ENCODE results near the gene DPH5. TPM values are rescaled to one million over a fixed set of nuclear protein-coding genes. Genes with fewer than 3 reads are reported as not detected.

The DPH5 gene, protein sequence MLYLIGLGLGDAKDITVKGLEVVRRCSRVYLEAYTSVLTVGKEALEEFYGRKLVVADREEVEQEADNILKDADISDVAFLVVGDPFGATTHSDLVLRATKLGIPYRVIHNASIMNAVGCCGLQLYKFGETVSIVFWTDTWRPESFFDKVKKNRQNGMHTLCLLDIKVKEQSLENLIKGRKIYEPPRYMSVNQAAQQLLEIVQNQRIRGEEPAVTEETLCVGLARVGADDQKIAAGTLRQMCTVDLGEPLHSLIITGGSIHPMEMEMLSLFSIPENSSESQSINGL
- total RNA-seq, result 10 to 100 TPM; 17.1 to 22.9 (median 19.9) TPM
- total RNA-seq (2013), result 53.5 TPM

- Histone ChIP-seq H3K27ac (ENCODE audit: low read length) (peak within 1 kb of the TSS; percentile 61), H3K36me3 (ENCODE audit: control insufficient read depth, insufficient read depth, low read length) (peaks cover 3% of the 10 kb centered on the region), H3K27me3 (ENCODE audit: control insufficient read depth, insufficient read depth, low read length) (no peaks in the 10 kb centered on the region), H3K9me3 (ENCODE audit: control insufficient read depth, insufficient read depth, low read length) (no peaks in the 10 kb centered on the region), H3K4me3 (ENCODE audit: low read length) (peak within 1 kb of the TSS; percentile 66), H3K4me1 (ENCODE audit: control insufficient read depth, insufficient read depth, low read length) (peaks cover 9% of the 10 kb centered on the region)
- WGBS (ENCODE audit: insufficient coverage), result 0% methylated on average over 37 of the region's 37 CpGs
- TF ChIP-seq, protein P1, sequence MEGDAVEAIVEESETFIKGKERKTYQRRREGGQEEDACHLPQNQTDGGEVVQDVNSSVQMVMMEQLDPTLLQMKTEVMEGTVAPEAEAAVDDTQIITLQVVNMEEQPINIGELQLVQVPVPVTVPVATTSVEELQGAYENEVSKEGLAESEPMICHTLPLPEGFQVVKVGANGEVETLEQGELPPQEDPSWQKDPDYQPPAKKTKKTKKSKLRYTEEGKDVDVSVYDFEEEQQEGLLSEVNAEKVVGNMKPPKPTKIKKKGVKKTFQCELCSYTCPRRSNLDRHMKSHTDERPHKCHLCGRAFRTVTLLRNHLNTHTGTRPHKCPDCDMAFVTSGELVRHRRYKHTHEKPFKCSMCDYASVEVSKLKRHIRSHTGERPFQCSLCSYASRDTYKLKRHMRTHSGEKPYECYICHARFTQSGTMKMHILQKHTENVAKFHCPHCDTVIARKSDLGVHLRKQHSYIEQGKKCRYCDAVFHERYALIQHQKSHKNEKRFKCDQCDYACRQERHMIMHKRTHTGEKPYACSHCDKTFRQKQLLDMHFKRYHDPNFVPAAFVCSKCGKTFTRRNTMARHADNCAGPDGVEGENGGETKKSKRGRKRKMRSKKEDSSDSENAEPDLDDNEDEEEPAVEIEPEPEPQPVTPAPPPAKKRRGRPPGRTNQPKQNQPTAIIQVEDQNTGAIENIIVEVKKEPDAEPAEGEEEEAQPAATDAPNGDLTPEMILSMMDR (IDR thresholded peaks at IDR 0.05), result no peak
- H3K27ac Mint-ChIP-seq, result peak within 1 kb of the TSS; percentile 90 to 94
- H3K27me3 Mint-ChIP-seq (ENCODE audit: low read depth in 2 of 2), result no peaks in the 10 kb centered on the region
- peak within 1 kb of the TSS; percentile 75 for H3K4me3 Mint-ChIP-seq
- peaks cover 31 to 43% of the 10 kb centered on the region in 2 donors for H3K4me1 Mint-ChIP-seq
- intact Hi-C loops (cut with micrococcal nuclease), result loop anchor here (2.0 to 5.0 kb wide), 4 partner anchors 99 to 261 kb away; partner anchors contain the start of gene SLC30A7
- no peaks in the 10 kb centered on the region for H3K36me3 Mint-ChIP-seq
- peak; percentile 80 to 90 for DNase-seq
- no peaks in the 10 kb centered on the region for H3K9me3 Mint-ChIP-seq
- ATAC-seq, result peak; percentile 98 to 100 (median 99)
Observed at GRCh38 chr1:101025657-101026429, at the start of gene DPH5. Gene DPH5, minus strand, starts transcription at chr1:101025784. Its CDS starts 341 bp downstream, at chr1:101025443.

GRCh38 chr1:101073836-101074235 lies 48.3 kb upstream of the DPH5 start:
- Histone ChIP-seq H3K27me3 (ENCODE audit: control insufficient read depth, insufficient read depth, low read length) (no peaks in the 10 kb centered on the region), H3K36me3 (ENCODE audit: control insufficient read depth, insufficient read depth, low read length) (peaks cover 10% of the 10 kb centered on the region), H3K27ac (ENCODE audit: low read length) (no peak overlapping the region), H3K4me3 (ENCODE audit: low read length) (no peak overlapping the region), H3K4me1 (ENCODE audit: control insufficient read depth, insufficient read depth, low read length) (no peaks in the 10 kb centered on the region), H3K9me3 (ENCODE audit: control insufficient read depth, insufficient read depth, low read length) (no peaks in the 10 kb centered on the region)
- H3K4me3 Mint-ChIP-seq, result no peak overlapping the region
- DNase-seq (no peak), ATAC-seq (no peak)
- no peak overlapping the region for H3K27ac Mint-ChIP-seq
- TF ChIP-seq, protein P1 (IDR thresholded peaks at IDR 0.05), result no peak
- no peaks in the 10 kb centered on the region for H3K9me3 Mint-ChIP-seq
- H3K36me3 Mint-ChIP-seq, result no peaks in the 10 kb centered on the region
- intact Hi-C loops (cut with micrococcal nuclease), result no loop called here
- no peaks in the 10 kb centered on the region for H3K27me3 Mint-ChIP-seq (ENCODE audit: low read depth in 2 of 2)
- no CpG with 5 or more reads among the region's 2 CpGs for whole genome bisulfite sequencing (ENCODE audit: insufficient coverage)
- H3K4me1 Mint-ChIP-seq, result peaks cover 0 to under 1% of the 10 kb centered on the region in 2 donors

- no peaks in the 10 kb centered on the region for H3K27me3 Mint-ChIP-seq (ENCODE audit: low read depth in 2 of 2)
- DNase-seq, result no peak
- peak in 1 of 3 donors; percentile 53 for ATAC-seq
- TF ChIP-seq, protein P1 (IDR thresholded peaks at IDR 0.05), result no peak
- Histone ChIP-seq H3K27ac (ENCODE audit: low read length) (no peak overlapping the region), H3K27me3 (ENCODE audit: control insufficient read depth, insufficient read depth, low read length) (no peaks in the 10 kb centered on the region), H3K9me3 (ENCODE audit: control insufficient read depth, insufficient read depth, low read length) (no peaks in the 10 kb centered on the region), H3K4me1 (ENCODE audit: control insufficient read depth, insufficient read depth, low read length) (peaks cover 4% of the 10 kb centered on the region), H3K4me3 (ENCODE audit: low read length) (no peak overlapping the region), H3K36me3 (ENCODE audit: control insufficient read depth, insufficient read depth, low read length) (peaks cover 5% of the 10 kb centered on the region)
- H3K4me1 Mint-ChIP-seq, result peaks cover 2% of the 10 kb centered on the region in 2 donors
- WGBS (ENCODE audit: insufficient coverage), result 31% methylated on average over 1 of the region's 1 CpG
- H3K9me3 Mint-ChIP-seq, result no peaks in the 10 kb centered on the region
- intact Hi-C loops (cut with micrococcal nuclease), result no loop called here
- H3K4me3 Mint-ChIP-seq, result no peak overlapping the region
- no peaks in the 10 kb centered on the region for H3K36me3 Mint-ChIP-seq
- no peak overlapping the region for H3K27ac Mint-ChIP-seq
Observed at GRCh38 chr1:101071470-101071891, 45.9 kb upstream of the DPH5 start.
